ENCODE measurements around the gene ADM2.

Gene ADM2

GRCh38 chr22:50520826-50521453 is 39.6 kb downstream of the ADM2 start:
- TF ChIP-seq CTCF (IDR thresholded peaks at IDR 0.05; ENCODE audit: control extremely low read depth, extremely low read depth, low read depth, missing control alignments) = no peak
- ChIA-PET POLR2A (interaction anchor here (1.0 kb wide), 1 partner anchor 14 kb away, joined by 3 read pairs; no protein-coding TSS in a partner anchor), CTCF (no interaction called here)
- no peak for DNase-seq (ENCODE audit: extremely low spot score)

DNA sequence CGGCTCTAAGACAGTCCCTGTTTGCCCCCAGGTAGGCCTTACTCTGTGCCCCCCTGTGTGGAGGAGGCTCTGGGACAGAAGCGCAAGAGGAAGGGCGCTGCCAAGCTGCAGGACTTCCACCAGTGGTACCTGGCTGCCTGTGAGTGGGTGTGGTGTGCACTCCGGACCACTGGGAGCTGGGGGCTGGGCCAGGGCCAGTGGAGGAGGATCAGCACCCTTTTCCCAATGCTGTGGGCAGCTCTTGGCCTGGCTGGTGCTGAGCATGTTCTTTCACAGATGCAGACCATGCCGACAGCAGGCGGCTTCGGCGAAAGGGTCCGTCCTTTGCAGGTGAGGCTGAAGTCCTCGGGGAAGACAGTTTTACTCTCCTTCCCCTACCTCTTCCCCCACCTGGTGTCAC is 40.4 kb downstream of the ADM2 start:
- ChIA-PET POLR2A (interaction anchor here (1.0 kb wide), 1 partner anchor 13 kb away, joined by 3 read pairs; no protein-coding TSS in a partner anchor), CTCF (interaction anchor here (5.1 kb wide), 1 partner anchor 13 kb away, joined by 56 read pairs; the partner anchor contains the start of genes LMF2 and NCAPH2)
- no peak for DNase-seq (ENCODE audit: extremely low spot score)
- no peak for TF ChIP-seq CTCF (IDR thresholded peaks at IDR 0.05; ENCODE audit: control extremely low read depth, extremely low read depth, low read depth, missing control alignments)

- ChIA-PET CTCF (interaction anchor here (1.0 to 5.1 kb wide), 3 partner anchors 14 to 99 kb away, joined by 3 to 56 read pairs (median 4); partner anchors contain the start of genes LMF2, NCAPH2 and SYCE3), POLR2A (interaction anchor here (0.7 to 4.5 kb wide), 4 partner anchors 10 to 14 kb away, joined by 3 to 33 read pairs (median 4); partner anchors contain the start of genes LMF2 and NCAPH2)
- no peak for TF ChIP-seq CTCF (IDR thresholded peaks at IDR 0.05; ENCODE audit: control extremely low read depth, extremely low read depth, low read depth, missing control alignments)
- DNase-seq (ENCODE audit: extremely low spot score) = no peak
Measured at GRCh38 chr22:50522208-50522805, 41.0 kb downstream of the ADM2 start.

DNA sequence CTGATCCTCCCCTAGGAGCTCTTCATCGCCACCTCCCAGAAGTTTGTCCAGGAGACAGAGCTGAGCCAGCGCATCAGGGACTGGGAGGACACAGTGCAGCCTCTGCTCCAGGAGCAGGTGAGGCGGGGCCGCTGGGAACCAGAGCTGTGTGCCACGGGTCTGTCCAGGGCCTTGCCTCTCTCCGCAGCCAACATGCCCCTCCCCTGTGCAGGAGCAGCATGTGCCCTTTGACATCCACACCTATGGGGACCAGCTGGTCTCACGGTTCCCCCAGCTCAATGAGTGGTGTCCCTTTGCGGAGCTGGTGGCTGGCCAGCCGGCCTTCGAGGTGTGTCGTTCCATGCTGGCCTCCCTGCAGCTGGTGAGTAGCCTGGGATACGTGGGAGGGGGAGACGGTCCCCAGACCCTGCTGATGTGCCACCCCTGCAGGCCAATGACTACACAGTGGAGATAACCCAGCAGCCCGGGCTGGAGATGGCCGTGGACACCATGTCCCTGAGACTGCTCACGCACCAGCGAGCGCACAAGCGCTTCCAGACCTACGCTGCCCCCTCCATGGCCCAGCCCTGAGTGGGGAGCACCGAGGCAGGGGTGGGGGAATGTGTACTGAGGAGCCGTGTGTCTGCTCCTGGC is 41.6 kb downstream of the ADM2 start:
- CTCF ChIA-PET = interaction anchor here (1.0 to 5.1 kb wide), 3 partner anchors 14 to 98 kb away, joined by 3 to 56 read pairs (median 4); partner anchors contain the start of genes LMF2, NCAPH2 and SYCE3
- DNase-seq (ENCODE audit: extremely low spot score) = no peak
- POLR2A ChIA-PET = interaction anchor here (0.7 to 4.5 kb wide), 3 partner anchors 11 to 15 kb away, joined by 3 to 33 read pairs (median 4); partner anchors contain the start of genes LMF2 and NCAPH2
- no peak for TF ChIP-seq CTCF (IDR thresholded peaks at IDR 0.05; ENCODE audit: control extremely low read depth, extremely low read depth, low read depth, missing control alignments)

DNA sequence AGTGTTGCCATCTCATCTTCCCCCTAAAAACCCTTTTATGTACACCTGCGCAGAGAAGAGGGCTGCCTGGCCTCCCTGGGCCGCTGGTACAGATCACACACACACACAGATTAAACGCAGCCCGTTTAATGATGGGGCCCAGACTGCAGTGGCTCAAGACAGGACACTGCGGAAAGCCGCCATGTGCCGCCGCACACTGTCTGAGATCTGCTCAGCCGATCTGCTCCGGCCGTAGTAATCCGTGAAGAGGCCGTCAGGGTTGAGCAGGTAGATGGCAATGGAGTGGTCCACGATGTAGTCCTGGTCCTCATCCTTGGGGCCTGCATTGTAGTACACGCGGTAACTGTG is 42.1 kb downstream of the ADM2 start:
- ChIA-PET POLR2A (interaction anchor here (4.5 kb wide), 1 partner anchor 16 kb away, joined by 33 read pairs; the partner anchor contains the start of genes LMF2 and NCAPH2), CTCF (interaction anchor here (1.0 to 5.1 kb wide), 2 partner anchors 15 to 39 kb away, joined by 4 to 56 read pairs; partner anchors contain the start of genes LMF2, NCAPH2 and SYCE3)
- no peak for DNase-seq (ENCODE audit: extremely low spot score)
- no peak for TF ChIP-seq CTCF (IDR thresholded peaks at IDR 0.05; ENCODE audit: control extremely low read depth, extremely low read depth, low read depth, missing control alignments)
